KMS-11 (cell line): ENCODE data around the gene MDM4.

ENCODE experiments used
- H2AFZ ChIP-seq: fragments of 200-600 bp; sonication (generic); 2 replicates; pipeline ENCODE4 v1.6.1; 2016; ENCODE audit warnings: antibody characterized with exemption, mixed run types, low read depth
- H3K27ac ChIP-seq: fragments of 200-600 bp; sonication (generic); 2 replicates; pipeline ENCODE4 v1.6.1; 2016; ENCODE audit warnings: mild to moderate bottlenecking, mixed run types
- H3K27me3 ChIP-seq: fragments of 200-600 bp; sonication (generic); 2 replicates; pipeline ENCODE4 v1.6.1; 2017; ENCODE audit warnings: mild to moderate bottlenecking, low read depth, mixed run types, moderate library complexity; ENCODE audit not compliant: insufficient read depth
- H3K36me3 ChIP-seq: fragments of 200-600 bp; sonication (generic); 2 replicates; pipeline ENCODE4 v1.6.1; 2017; ENCODE audit warnings: mild to moderate bottlenecking, mixed run types; ENCODE audit not compliant: insufficient read depth
- H3K4me1 ChIP-seq: fragments of 200-600 bp; sonication (generic); 2 replicates; pipeline ENCODE4 v1.6.1; 2016; ENCODE audit warnings: mild to moderate bottlenecking, low read depth, mixed run types; ENCODE audit not compliant: poor library complexity, severe bottlenecking
- H3K4me2 ChIP-seq: fragments of 200-600 bp; sonication (generic); 2 replicates; pipeline ENCODE4 v1.7.0; 2016; ENCODE audit warnings: mild to moderate bottlenecking, mixed run types
- H3K4me3 ChIP-seq: fragments of 200-600 bp; sonication (generic); IDR thresholded peaks from 2 replicates; pipeline ENCODE4 v1.6.1; 2017; ENCODE audit warnings: low read depth, low read length, mixed read lengths; ENCODE audit not compliant: insufficient read depth
- H3K79me2 ChIP-seq: fragments of 200-600 bp; sonication (generic); 2 replicates; pipeline ENCODE4 v1.6.1; 2016; ENCODE audit warnings: low read depth, mixed run types; ENCODE audit not compliant: insufficient read depth
- H3K9ac ChIP-seq: fragments of 200-600 bp; sonication (generic); 2 replicates; pipeline ENCODE4 v1.6.1; 2016; ENCODE audit warnings: mild to moderate bottlenecking, mixed run types
- H4K20me1 ChIP-seq: fragments of 200-600 bp; sonication (generic); 2 replicates; pipeline ENCODE4 v1.6.1; 2016; ENCODE audit warnings: mild to moderate bottlenecking, mixed run types; ENCODE audit not compliant: insufficient read depth
- CTCF ChIP-seq: fragments of 200-600 bp; sonication (generic); conservative IDR thresholded peaks from 2 replicates; pipeline ENCODE4 v1.6.1; 2017; ENCODE audit warnings: low read depth, mild to moderate bottlenecking, antibody characterized with exemption, low read length, moderate library complexity, mixed read lengths

The MDM4 gene

GRCh38 chr1:204578867-204579664 is 62.9 kb downstream of the MDM4 start:
- Histone ChIP-seq H2AFZ (peak overlapping the region; percentile 65), H3K4me2 (peak overlapping the region; percentile 77), H3K9ac (peak overlapping the region; percentile 30; the same call in 1 of the 2 replicates), H4K20me1 (no peaks in the 10 kb centered on the region), H3K27me3 (no peaks in the 10 kb centered on the region), H3K4me3 (peak overlapping the region; percentile 92), H3K4me1 (peaks cover 23% of the 10 kb centered on the region), H3K27ac (peak overlapping the region; percentile 6; the same call in 1 of the 2 replicates), H3K36me3 (no peaks in the 10 kb centered on the region), H3K79me2 (no peaks in the 10 kb centered on the region)
- no peak for TF ChIP-seq CTCF

DNA sequence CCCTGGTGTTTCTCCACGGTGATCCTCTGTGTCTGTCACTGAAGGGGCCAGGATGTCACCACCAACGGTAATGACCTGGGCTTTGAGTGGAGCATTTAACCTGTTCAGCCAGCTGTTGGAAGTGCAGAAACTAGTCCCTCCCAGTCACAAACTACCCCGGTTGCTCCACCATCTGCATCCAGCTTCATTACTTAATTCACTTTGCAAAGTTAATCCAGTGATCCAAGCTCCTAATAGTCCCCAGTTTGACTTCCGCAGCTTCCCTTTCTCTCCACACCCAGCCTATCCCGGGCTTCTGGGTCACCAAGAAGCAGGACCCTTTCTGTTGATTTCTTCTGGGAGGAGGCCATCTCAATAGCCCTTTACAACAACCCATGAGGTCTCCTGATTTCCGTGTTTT is 63.5 kb downstream of the MDM4 start:
- Histone ChIP-seq H3K27ac (no peak overlapping the region; the same call in 1 of the 2 replicates), H3K4me3 (peak overlapping the region; percentile 88), H4K20me1 (no peaks in the 10 kb centered on the region), H3K4me1 (peaks cover 23% of the 10 kb centered on the region), H3K4me2 (peak overlapping the region; percentile 77), H3K79me2 (no peaks in the 10 kb centered on the region), H2AFZ (peak overlapping the region; percentile 65), H3K36me3 (no peaks in the 10 kb centered on the region), H3K27me3 (no peaks in the 10 kb centered on the region), H3K9ac (peak overlapping the region; percentile 30; the same call in 1 of the 2 replicates)
- TF ChIP-seq CTCF: no peak

DNA sequence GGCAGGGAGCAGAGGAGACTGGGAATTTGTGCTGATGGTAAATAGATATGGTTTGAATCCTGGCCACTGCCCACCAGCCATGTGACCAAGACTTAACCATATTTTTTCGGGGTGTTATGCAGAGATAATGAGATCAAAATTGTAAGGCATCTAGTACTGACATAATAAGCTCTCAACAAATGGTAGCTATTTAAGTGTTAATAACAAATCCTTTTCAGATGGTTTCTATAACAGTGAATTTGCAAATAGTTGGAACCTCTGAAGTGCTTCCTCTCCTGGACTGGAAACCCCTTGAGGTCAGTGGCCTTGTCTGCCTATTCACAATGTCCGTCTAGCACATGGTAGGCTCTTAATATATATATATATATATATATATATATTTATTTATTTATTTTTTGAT is 64.7 kb downstream of the MDM4 start:
- TF ChIP-seq CTCF: no peak
- no peak overlapping the region for H2AFZ ChIP-seq
- H4K20me1 ChIP-seq: no peaks in the 10 kb centered on the region
- no peaks in the 10 kb centered on the region for H3K79me2 ChIP-seq
- peaks cover 23% of the 10 kb centered on the region for H3K4me1 ChIP-seq
- H3K4me3 ChIP-seq: no peak overlapping the region
- H3K36me3 ChIP-seq: no peaks in the 10 kb centered on the region
- H3K27ac ChIP-seq: no peak overlapping the region
- H3K9ac ChIP-seq: no peak overlapping the region
- H3K4me2 ChIP-seq: no peak overlapping the region
- H3K27me3 ChIP-seq: no peaks in the 10 kb centered on the region

- H2AFZ ChIP-seq: no peak overlapping the region
- no peak overlapping the region for H3K4me2 ChIP-seq
- H3K4me1 ChIP-seq: peaks cover 23% of the 10 kb centered on the region
- H3K9ac ChIP-seq: no peak overlapping the region
- H3K27ac ChIP-seq: no peak overlapping the region
- no peaks in the 10 kb centered on the region for H3K36me3 ChIP-seq
- H3K4me3 ChIP-seq: no peak overlapping the region
- no peaks in the 10 kb centered on the region for H3K79me2 ChIP-seq
- no peak for TF ChIP-seq CTCF
- no peaks in the 10 kb centered on the region for H3K27me3 ChIP-seq
- H4K20me1 ChIP-seq: no peaks in the 10 kb centered on the region
Observed at GRCh38 chr1:204581759-204582158, 65.6 kb downstream of the MDM4 start.
